PFSK-1 (cell line): ENCODE measurements around the gene TENT4A.

Source experiments
- FOXP2 ChIP-seq: optimal IDR thresholded peaks from 2 replicates; pipeline ENCODE3; 2011; ENCODE audit warnings: borderline replicate concordance, control low read depth, inconsistent platforms; ENCODE audit not compliant: insufficient read depth; ENCODE audit errors: extremely low read length, extremely low read depth
- POLR2AphosphoS5 ChIP-seq: IDR thresholded peaks from 2 replicates; pipeline ENCODE4 v1.6.1; 2012; ENCODE audit warnings: low read depth, mild to moderate bottlenecking, control low read depth, low read length, moderate library complexity
- REST ChIP-seq, 2 experiments: IDR thresholded peaks; 2 replicates each; pipeline versions ENCODE4 v1.6.1 to v1.8.0; 2011 to 2012; ENCODE audit warnings: low read depth in 2 of 2, low read length in 2 of 2, control low read depth in 1 of 2, inconsistent platforms in 1 of 2, mild to moderate bottlenecking in 1 of 2, moderate library complexity in 1 of 2; ENCODE audit not compliant: insufficient read depth in 1 of 2
- SIN3A ChIP-seq: IDR thresholded peaks from 2 replicates; pipeline ENCODE4 v1.6.1; 2012; ENCODE audit warnings: mild to moderate bottlenecking, low read length, moderate library complexity, borderline replicate concordance; ENCODE audit not compliant: insufficient read depth
- TAF1 ChIP-seq: IDR thresholded peaks from 2 replicates; pipeline ENCODE4 v1.6.1; 2012; ENCODE audit warnings: low read length, control low read depth, borderline replicate concordance; ENCODE audit not compliant: insufficient read depth

Gene TENT4A

DNA sequence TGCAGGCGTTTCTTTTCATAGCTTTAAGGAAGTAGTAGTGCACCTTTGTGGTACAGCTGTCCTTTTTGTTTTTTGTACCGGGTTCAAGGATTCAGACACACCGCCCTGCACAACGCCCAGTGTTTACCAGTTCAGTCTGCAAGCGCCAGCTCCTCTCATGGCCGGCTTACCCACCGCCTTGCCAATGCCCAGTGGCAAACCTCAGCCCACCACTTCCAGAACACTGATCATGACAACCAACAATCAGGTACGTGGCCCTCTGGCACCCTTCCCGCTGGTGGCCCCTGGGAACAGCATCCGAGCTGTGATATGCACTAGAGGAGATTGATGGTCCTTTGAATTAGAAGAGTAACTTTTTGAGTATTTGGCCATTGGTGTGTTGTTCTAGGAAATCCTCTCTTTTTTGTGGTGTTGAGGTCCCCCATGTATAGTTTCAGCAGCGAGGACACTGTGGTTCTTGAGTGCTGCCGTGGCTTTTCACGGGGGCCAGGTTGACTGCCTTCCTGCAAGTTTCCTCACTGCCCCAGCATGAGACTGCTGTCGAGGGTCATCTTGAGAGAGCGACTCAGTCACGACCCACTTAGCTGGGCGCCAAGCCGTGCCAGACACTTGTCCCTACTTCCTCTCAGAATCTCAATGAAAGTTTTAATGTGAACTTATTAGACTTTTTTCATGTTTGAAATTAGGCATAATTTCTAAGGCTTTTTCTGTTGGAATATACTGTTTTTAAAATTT, 37.9 kb downstream of the TENT4A start:
- TF ChIP-seq TAF1: no peak
- no peak for TF ChIP-seq FOXP2
- no peak for TF ChIP-seq POLR2AphosphoS5
- no peak for TF ChIP-seq REST (IDR thresholded peaks at IDR 0.05; ENCODE audit: insufficient read depth in 1 of 2, low read depth in 2 of 2, low read length in 2 of 2)
- no peak for TF ChIP-seq SIN3A

DNA sequence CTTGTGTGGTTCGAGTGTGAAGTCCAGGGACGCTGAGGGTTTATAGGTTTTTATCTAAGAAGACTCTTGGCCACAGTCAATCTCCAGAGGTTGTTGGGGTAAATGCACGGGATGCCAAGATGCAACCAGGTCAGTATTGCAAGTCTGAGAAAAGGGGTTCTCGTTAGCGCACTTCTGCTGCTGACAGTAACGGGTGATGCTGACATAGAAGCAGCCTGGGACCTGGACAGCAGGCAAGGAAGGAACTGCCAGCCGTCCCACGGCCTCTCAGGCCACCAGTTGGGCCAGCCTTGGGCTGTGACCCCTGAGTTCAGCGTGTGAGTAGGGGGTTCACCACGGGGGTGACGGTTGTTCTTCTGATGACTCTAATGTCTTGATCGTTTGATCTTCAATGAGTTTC, 39.0 kb downstream of the TENT4A start:
- TF ChIP-seq POLR2AphosphoS5: no peak
- no peak for TF ChIP-seq FOXP2
- no peak for TF ChIP-seq SIN3A
- TF ChIP-seq REST (IDR thresholded peaks at IDR 0.05; ENCODE audit: insufficient read depth in 1 of 2, low read depth in 2 of 2, low read length in 2 of 2): no peak
- no peak for TF ChIP-seq TAF1

GRCh38 chr5:6752782-6753181, 39.5 kb downstream of the TENT4A start:
- TF ChIP-seq POLR2AphosphoS5 (no peak), TAF1 (no peak), SIN3A (no peak), REST (IDR thresholded peaks at IDR 0.05; ENCODE audit: insufficient read depth in 1 of 2, low read depth in 2 of 2, low read length in 2 of 2) (no peak), FOXP2 (no peak)

GRCh38 chr5:6753851-6754250, 40.6 kb downstream of the TENT4A start:
- TF ChIP-seq FOXP2 (no peak), TAF1 (no peak), SIN3A (no peak), POLR2AphosphoS5 (no peak), REST (IDR thresholded peaks at IDR 0.05; ENCODE audit: insufficient read depth in 1 of 2, low read depth in 2 of 2, low read length in 2 of 2) (no peak)

GRCh38 chr5:6754766-6755165, 41.5 kb downstream of the TENT4A start:
- no peak for TF ChIP-seq FOXP2
